ENCODE measurements around the gene MCRS1. TPM values are rescaled to one million over a fixed set of nuclear protein-coding genes. Genes with fewer than 3 reads are reported as not detected.
A peak's percentile ranks its signal among the peaks of the same experiment; 100 is the strongest.

Gene MCRS1
- total RNA-seq, 1 experiment from 2014 or later, result 103 TPM

DNA sequence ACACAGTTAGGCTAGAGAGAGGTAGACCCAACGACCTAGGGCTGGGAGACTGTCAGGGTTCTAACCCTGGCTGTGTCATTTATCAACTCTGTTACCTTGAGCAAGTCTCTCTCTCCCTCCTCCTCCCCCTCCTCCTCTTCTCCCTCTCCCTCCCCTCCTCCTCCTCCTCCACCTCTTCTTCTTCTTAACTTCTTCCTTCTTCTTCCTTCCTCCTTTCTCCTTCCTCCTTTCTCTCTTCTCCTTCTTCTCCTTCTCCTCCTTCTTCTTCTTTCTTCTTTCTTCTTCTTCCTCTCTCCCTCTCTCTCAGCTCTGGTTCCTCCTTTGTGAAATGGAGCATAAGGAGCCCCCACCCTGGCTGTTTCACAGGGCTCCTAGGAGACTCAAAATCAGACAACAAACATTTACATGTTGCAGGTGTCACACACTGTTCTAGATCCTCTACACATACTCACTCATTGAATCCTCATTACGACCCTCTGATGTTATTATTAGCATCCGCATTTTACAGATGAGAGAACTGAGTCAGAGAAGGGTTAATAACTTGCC, 31.3 kb downstream of the MCRS1 start:
- H3K9me3 Mint-ChIP-seq, result no peaks in the 10 kb centered on the region; a peak in 1 of 5 replicates
- peak overlapping the region in 1 of 2 experiments; percentile 81; a peak in 1 of 5 replicates for H3K4me3 Mint-ChIP-seq
- H3K79me1 ChIP-seq (ENCODE audit: insufficient read depth, low read depth, low read length, poor library complexity, severe bottlenecking), result no peaks in the 10 kb centered on the region
- H3K27me3 ChIP-seq (ENCODE audit: insufficient read depth, low read length), result peaks cover 43% of the 10 kb centered on the region
- H4K91ac ChIP-seq (ENCODE audit: insufficient read length, low read depth, low read length), result no peak overlapping the region
- H3K14ac ChIP-seq (ENCODE audit: insufficient read depth, low read length), result no peak overlapping the region
- H4K5ac ChIP-seq (ENCODE audit: insufficient read length, low read depth, low read length), result no peak overlapping the region
- H3K27ac Mint-ChIP-seq, result no peak overlapping the region
- H3K4me1 Mint-ChIP-seq, result peaks cover 9 to 27% of the 10 kb centered on the region in 2 experiments
- H3K56ac ChIP-seq (ENCODE audit: insufficient read length, low read depth, low read length), result no peak overlapping the region
- H3K27me3 Mint-ChIP-seq (ENCODE audit: low read depth), result peaks cover 77% of the 10 kb centered on the region
- H3K23me2 ChIP-seq (ENCODE audit: insufficient read length, low read depth, low read length, poor library complexity, severe bottlenecking), result peaks cover 10% of the 10 kb centered on the region
- no peaks in the 10 kb centered on the region; the same call in 1 of the 2 replicates for H3K4me1 ChIP-seq (ENCODE audit: insufficient read depth, low read length)
- TF ChIP-seq, protein P1, sequence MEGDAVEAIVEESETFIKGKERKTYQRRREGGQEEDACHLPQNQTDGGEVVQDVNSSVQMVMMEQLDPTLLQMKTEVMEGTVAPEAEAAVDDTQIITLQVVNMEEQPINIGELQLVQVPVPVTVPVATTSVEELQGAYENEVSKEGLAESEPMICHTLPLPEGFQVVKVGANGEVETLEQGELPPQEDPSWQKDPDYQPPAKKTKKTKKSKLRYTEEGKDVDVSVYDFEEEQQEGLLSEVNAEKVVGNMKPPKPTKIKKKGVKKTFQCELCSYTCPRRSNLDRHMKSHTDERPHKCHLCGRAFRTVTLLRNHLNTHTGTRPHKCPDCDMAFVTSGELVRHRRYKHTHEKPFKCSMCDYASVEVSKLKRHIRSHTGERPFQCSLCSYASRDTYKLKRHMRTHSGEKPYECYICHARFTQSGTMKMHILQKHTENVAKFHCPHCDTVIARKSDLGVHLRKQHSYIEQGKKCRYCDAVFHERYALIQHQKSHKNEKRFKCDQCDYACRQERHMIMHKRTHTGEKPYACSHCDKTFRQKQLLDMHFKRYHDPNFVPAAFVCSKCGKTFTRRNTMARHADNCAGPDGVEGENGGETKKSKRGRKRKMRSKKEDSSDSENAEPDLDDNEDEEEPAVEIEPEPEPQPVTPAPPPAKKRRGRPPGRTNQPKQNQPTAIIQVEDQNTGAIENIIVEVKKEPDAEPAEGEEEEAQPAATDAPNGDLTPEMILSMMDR (conservative IDR thresholded peaks at IDR 0.05), result no peak
- H2AFZ ChIP-seq (ENCODE audit: low read length), result no peak overlapping the region
- WGBS (ENCODE audit: extremely low coverage, insufficient read length, low lambda C conversion rate), result no CpG with 5 or more reads among the region's 3 CpGs
- DNase-seq, result no peak
- no peak overlapping the region for H2BK12ac ChIP-seq (ENCODE audit: insufficient read length, low read depth, low read length)
- no peak overlapping the region for H2AK5ac ChIP-seq (ENCODE audit: insufficient read length, low read length)
- H2BK15ac ChIP-seq (ENCODE audit: low read depth, low read length), result no peak overlapping the region
- no peak overlapping the region for H2BK120ac ChIP-seq (ENCODE audit: low read depth, low read length, poor library complexity, severe bottlenecking)
- H3K4me2 ChIP-seq (ENCODE audit: insufficient read depth, insufficient read length, low read length), result no peak overlapping the region
- H3K9me3 ChIP-seq (ENCODE audit: control insufficient read depth, low read depth, low read length), result no peaks in the 10 kb centered on the region
- H3K18ac ChIP-seq (ENCODE audit: insufficient read length, low read depth, low read length), result no peak overlapping the region
- H3K36me3 Mint-ChIP-seq (ENCODE audit: insufficient read depth in 1 of 3, low read depth in 3 of 3), result no peaks in the 10 kb centered on the region
- no peak overlapping the region for H3T11ph ChIP-seq (ENCODE audit: low read length)
- H4K8ac ChIP-seq (replicated peaks; ENCODE audit: insufficient read length, low read depth, low read length), result no peak overlapping the region
- no peak overlapping the region for H3K4ac ChIP-seq (ENCODE audit: low read depth, low read length)
- no peak overlapping the region for H3K27ac ChIP-seq (ENCODE audit: insufficient read length, low read depth, low read length)
- H2BK5ac ChIP-seq (ENCODE audit: insufficient read length, low read length), result no peak overlapping the region
- no peak overlapping the region for H3K23ac ChIP-seq (ENCODE audit: insufficient read length, low read depth, low read length)
- no peak overlapping the region for H3K9ac ChIP-seq (ENCODE audit: extremely low read depth, insufficient read length, low read length)
- H4K20me1 ChIP-seq (ENCODE audit: control insufficient read depth, insufficient read depth, insufficient read length), result no peaks in the 10 kb centered on the region
- H2BK20ac ChIP-seq (ENCODE audit: low read depth, low read length, poor library complexity, severe bottlenecking), result no peak overlapping the region
- H3K79me2 ChIP-seq (ENCODE audit: insufficient read depth, low read length), result no peaks in the 10 kb centered on the region

Data from H9 (cell line).